ENCODE results near the gene ADAMTSL4.

Gene ADAMTSL4

GRCh38 chr1:150535511-150536287 lies 13.5 kb upstream of the ADAMTSL4 start:
- DNase-seq, result no peak

GRCh38 chr1:150536836-150537731 lies 12.1 kb upstream of the ADAMTSL4 start:
- no peak for DNase-seq

- no peak for DNase-seq
These were observed 11.2 kb upstream of the ADAMTSL4 start for GRCh38 chr1:150537732-150538684.

- peak; percentile 36 for DNase-seq
These were observed 5.6 kb upstream of the ADAMTSL4 start for GRCh38 chr1:150543500-150544143.

DNA sequence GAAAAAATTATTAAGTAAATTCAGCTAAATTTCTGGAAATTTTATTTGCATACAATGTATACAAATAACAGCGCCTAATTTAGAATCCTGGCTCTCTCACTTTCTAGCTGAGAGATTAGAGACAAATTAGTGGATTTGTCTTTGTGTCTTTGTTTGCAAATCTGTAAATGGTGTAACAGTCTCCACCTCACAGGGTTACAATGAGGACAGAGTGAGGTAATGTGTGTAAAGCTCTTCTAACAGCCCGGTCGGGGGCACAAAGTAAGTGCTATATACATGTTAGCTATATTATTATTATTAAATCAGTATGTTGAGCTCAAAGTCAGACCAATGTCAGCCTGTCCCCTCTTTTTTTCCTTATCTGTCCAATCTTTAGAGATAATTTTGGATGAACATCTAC lies 5.0 kb upstream of the ADAMTSL4 start:
- peak; percentile 58 for DNase-seq

- no peak for DNase-seq
These were observed 3.6 kb upstream of the ADAMTSL4 start for GRCh38 chr1:150545486-150546032.

- no peak for DNase-seq
These were observed 2.8 kb upstream of the ADAMTSL4 start for GRCh38 chr1:150546294-150546937.

- no peak for DNase-seq
These were observed 930 bp upstream of the ADAMTSL4 start for GRCh38 chr1:150548324-150548631.

- DNase-seq, result no peak
These were observed 451 bp downstream of the ADAMTSL4 start for GRCh38 chr1:150549496-150550221.

DNA sequence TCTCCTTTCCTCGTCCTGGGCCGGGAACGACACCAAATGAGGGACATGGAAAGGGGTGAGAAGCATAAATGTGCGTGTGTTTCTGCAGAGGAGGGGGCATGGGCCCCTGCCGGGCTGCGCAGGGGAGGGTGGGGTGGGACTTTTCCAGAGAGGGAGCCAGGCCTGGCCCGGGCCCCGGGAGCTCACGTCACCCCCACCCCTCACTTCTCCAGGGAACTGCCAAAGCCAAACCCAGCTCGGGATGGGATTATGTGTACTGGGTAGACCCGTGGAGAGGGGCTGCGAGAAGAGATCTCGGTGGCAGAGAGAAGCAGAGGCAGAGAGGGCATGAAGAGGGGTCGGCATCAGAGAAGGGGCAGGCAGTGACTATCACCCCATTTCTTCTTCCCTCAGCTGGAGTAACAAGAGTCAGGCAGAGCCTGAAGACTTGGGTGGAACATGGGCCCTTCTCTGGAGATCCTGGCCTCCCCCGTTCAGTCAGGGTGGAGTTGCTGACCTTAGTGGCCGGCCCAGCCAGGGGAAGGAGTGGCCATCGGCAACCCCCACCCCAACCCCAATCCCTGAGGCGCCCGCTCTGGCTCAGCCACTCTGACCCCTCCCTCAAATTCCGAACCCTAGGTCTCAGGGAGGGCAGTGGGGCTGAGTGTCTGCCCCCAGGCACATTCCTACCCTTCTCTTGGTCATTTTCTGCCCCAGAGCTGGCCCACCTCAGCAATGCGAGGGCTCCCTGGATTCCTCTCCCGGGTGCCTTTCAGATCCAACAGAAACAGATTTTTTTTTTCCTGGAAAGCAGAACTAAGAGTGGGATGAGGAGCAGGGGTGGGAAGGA lies 1.2 kb downstream of the ADAMTSL4 start:
- DNase-seq, result no peak

DNA sequence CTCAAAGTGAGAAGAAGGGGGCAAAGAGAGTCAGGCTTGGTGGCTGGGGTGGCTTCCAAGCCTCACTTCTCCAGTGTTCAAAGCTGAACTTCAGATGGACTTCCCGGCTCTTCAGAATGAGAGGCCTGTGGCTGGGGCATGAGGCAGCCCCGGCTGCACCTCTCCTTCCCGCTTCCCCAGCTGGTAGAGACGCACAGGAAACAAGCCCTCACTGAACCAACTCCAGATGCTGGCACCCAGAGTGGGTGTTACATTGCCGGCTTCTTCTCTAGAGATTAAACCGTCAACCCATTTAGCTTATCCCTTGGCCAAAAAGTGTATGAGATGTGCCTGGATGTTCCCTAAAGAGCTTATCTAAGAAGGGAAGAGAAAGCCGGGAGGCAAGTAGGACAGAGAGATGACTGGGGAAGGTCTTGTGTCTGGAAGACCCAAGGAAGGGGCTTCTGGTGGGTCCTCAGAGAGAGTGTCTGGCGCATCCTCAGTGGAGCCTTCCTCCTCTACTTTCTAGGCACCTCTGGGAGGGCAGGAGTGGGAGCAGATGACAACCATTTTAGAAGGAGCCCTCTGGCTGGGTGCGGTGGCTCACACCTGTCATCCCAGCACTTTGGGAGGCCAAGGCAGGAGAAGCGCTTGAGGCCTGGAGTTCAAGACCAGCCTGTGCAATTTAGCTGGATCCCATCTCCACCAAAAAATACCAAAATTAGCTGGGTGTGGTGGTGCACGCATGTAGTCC lies 2.0 kb downstream of the ADAMTSL4 start:
- DNase-seq, result peak; percentile 85

- no peak for DNase-seq
These were observed 2.5 kb downstream of the ADAMTSL4 start for GRCh38 chr1:150551784-150552127.

GRCh38 chr1:150552128-150552910 lies 3.1 kb downstream of the ADAMTSL4 start:
- peak; percentile 31 for DNase-seq

DNA sequence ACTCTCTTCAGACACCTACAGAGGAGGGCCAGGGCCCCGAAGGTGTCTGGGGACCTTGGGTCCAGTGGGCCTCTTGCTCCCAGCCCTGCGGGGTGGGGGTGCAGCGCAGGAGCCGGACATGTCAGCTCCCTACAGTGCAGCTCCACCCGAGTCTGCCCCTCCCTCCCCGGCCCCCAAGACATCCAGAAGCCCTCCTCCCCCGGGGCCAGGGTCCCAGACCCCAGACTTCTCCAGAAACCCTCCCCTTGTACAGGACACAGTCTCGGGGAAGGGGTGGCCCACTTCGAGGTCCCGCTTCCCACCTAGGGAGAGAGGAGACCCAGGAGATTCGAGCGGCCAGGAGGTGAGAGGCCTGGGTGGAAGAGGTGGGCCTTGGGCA lies 3.7 kb downstream of the ADAMTSL4 start:
- DNase-seq, result no peak

GRCh38 chr1:150553392-150554085 lies 4.3 kb downstream of the ADAMTSL4 start:
- DNase-seq, result no peak

DNA sequence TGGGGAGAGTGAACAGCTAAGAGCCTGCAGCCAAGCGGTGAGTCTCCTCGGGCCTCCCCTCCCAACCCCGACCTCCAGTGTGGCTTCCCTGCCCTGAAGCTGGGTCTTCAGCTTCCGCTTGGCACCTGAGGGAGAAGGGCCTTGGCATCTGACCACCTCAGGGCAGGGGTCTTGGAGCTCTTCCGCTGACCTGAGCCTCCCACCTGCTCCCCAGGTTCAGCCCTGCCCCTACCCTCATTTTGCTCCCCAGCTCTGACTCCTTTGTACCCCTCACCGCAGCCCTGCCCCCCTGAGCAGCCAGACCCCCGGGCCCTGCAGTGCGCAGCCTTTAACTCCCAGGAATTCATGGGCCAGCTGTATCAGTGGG lies 4.9 kb downstream of the ADAMTSL4 start:
- DNase-seq, result no peak

DNA sequence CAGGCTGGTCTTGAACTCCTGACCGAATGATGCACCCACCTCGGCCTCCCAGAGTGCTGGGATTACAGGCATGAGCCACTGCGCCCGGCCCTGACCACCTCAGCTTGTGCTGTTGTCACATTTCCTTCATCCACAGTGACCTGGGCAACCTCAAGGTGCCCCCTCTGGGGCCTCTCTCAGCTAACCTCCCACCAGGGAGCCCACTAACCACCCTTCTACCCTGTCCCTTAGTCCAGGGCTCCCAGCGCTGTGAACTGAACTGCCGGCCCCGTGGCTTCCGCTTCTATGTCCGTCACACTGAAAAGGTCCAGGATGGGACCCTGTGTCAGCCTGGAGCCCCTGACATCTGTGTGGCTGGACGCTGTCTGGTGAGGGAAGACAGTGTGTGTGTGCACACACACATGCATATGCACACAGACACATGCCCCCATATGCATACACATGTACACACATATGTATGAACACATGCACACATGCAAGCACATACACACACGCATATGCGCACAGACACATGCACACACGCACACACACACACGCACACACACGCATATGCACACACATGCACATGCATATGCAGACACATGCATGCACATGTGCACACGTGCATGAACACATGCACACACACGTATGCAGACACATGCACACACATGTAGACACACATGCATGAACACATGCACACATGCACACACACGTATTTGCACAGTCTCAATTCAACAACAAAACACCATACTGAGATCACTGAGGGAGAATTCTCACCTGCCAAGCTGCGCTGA lies 6.2 kb downstream of the ADAMTSL4 start:
- no peak for DNase-seq
